Suprapubic skin (tissue), 3 donors: Measurements from ENCODE around the gene NPIPB2.

ENCODE experiments used
- EP300 ChIP-seq: sonication (generic); formaldehyde crosslinking; IDR thresholded peaks from one replicate; pipeline ENCODE4 v1.6.1; 2017; ENCODE audit warnings: antibody characterized with exemption
- TF ChIP-seq, protein P1 (sequence below), 2 donors: fragments of 200-600 bp in 1 of 2; fragments of 450-650 bp in 1 of 2; sonication (generic) in 1 of 2; IDR thresholded peaks; one replicate each; pipeline ENCODE4 v1.5.1; 2016 to 2019; ENCODE audit warnings: antibody characterized with exemption in 2 of 2, mild to moderate bottlenecking in 1 of 2, moderate library complexity in 1 of 2

GRCh38 chr16:11990702-11991390, 49.0 kb upstream of the NPIPB2 start:
- no peak for TF ChIP-seq EP300
- TF ChIP-seq, protein P1, sequence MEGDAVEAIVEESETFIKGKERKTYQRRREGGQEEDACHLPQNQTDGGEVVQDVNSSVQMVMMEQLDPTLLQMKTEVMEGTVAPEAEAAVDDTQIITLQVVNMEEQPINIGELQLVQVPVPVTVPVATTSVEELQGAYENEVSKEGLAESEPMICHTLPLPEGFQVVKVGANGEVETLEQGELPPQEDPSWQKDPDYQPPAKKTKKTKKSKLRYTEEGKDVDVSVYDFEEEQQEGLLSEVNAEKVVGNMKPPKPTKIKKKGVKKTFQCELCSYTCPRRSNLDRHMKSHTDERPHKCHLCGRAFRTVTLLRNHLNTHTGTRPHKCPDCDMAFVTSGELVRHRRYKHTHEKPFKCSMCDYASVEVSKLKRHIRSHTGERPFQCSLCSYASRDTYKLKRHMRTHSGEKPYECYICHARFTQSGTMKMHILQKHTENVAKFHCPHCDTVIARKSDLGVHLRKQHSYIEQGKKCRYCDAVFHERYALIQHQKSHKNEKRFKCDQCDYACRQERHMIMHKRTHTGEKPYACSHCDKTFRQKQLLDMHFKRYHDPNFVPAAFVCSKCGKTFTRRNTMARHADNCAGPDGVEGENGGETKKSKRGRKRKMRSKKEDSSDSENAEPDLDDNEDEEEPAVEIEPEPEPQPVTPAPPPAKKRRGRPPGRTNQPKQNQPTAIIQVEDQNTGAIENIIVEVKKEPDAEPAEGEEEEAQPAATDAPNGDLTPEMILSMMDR (IDR thresholded peaks at IDR 0.05), result no peak
